K562 (cell line): Measurements from ENCODE around the gene ATP5MG. TPM values are rescaled to one million over a fixed set of nuclear protein-coding genes. Genes with fewer than 3 reads are reported as not detected.
A peak's percentile ranks its signal among the peaks of the same experiment; 100 is the strongest.

Source experiments
- ATAC-seq: fragments of 200-7000 bp; cut with Tn5 transposase; 3 replicates; pipeline ENCODE4 v1.9.1; 2020; ENCODE audit warnings: moderate library complexity
- BruUV-seq: library from RNA; stranded (reverse); fragments of 400-500 nt; replicated peaks from 2 replicates; lab custom pipeline; 2021; lab: Mats Ljungman, UMichigan
- CTCF ChIA-PET: fragments of 300-600 bp; formaldehyde crosslinking; extraction: SDS; loops from one replicate; lab custom pipeline; 2021; ENCODE audit warnings: low intra/inter-chr PET ratio; lab: Yijun Ruan, JAX
- POLR2A ChIA-PET: fragments of 300-600, 350-650 bp; sonication (Branson Sonifier 250); formaldehyde crosslinking; extraction: SDS; loops from one replicate; lab custom pipeline; 2021; ENCODE audit warnings: antibody characterized with exemption, inconsistent platforms; lab: Yijun Ruan, JAX
- DNase-seq, 4 experiments: peaks; one replicate each; pipeline versions ENCODE4 v3.0.0 to v3.0.0-alpha.2; 2011 to 2018; ENCODE audit warnings: low spot score in 3 of 4, mixed read lengths in 3 of 4; ENCODE audit errors: extremely low read depth in 1 of 4
- FAIRE-seq: peaks from 2 replicates; lab custom pipeline; 2011; peaks lifted over from hg19 to GRCh38; lab: Jason Lieb, UNC
- H2AFZ ChIP-seq: 2 replicates; pipeline ENCODE4 v1.6.0; 2011; ENCODE audit warnings: low read depth, low read length, control low read depth, inconsistent platforms
- H3K27ac ChIP-seq: fragments of 200-600 bp; 3 replicates; pipeline ENCODE4 v1.8.0; 2011; ENCODE audit warnings: low read depth, mild to moderate bottlenecking, control low read depth, inconsistent platforms, low read length, moderate library complexity, mixed read lengths; ENCODE audit errors: extremely low read depth
- H3K27me3 ChIP-seq, 2 experiments: fragments of 300-600 bp in 1 of 2; 2 replicates in 1 of 2; 3 replicates in 1 of 2; pipeline versions ENCODE4 v1.6.0 to v1.8.0; 2011; ENCODE audit warnings: inconsistent platforms in 2 of 2, low read length in 2 of 2, mild to moderate bottlenecking in 1 of 2, mixed read lengths in 1 of 2, moderate library complexity in 1 of 2; ENCODE audit not compliant: control insufficient read depth in 2 of 2, insufficient read depth in 2 of 2
- H3K36me3 ChIP-seq: fragments of 300-600 bp; 3 replicates; pipeline ENCODE4 v1.8.0; 2011; ENCODE audit warnings: mild to moderate bottlenecking, low read length, inconsistent platforms; ENCODE audit not compliant: control insufficient read depth, insufficient read depth
- H3K4me1 ChIP-seq, 2 experiments: fragments of 200-600 bp in 1 of 2; replicated peaks in 1 of 2; 2 replicates in 1 of 2; 3 replicates in 1 of 2; pipeline versions ENCODE4 v1.5.1 to v1.8.0; 2011; ENCODE audit warnings: inconsistent platforms in 2 of 2, low read length in 2 of 2, mild to moderate bottlenecking in 1 of 2, mixed read lengths in 1 of 2, moderate library complexity in 1 of 2; ENCODE audit not compliant: control insufficient read depth in 2 of 2, insufficient read depth in 2 of 2
- H3K4me2 ChIP-seq: 2 replicates; pipeline ENCODE4 v1.6.1; 2011; ENCODE audit warnings: low read length, control low read depth, inconsistent platforms, mixed read lengths; ENCODE audit not compliant: insufficient read depth
- H3K4me3 ChIP-seq: fragments of 200-600 bp; sonication (generic), shearing (Covaris generic); 2 replicates; pipeline ENCODE4 v1.5.1; 2016; ENCODE audit warnings: control low read depth, inconsistent platforms
- H3K79me2 ChIP-seq: fragments of 200-600 bp; 3 replicates; pipeline ENCODE4 v1.8.0; 2011; ENCODE audit warnings: low read length, inconsistent platforms; ENCODE audit not compliant: control insufficient read depth, insufficient read depth
- H3K9ac ChIP-seq, 2 experiments: 2 replicates each; pipeline versions ENCODE4 v1.6.0 to v1.6.1; 2011; ENCODE audit warnings: low read depth in 2 of 2, low read length in 2 of 2, control low read depth in 1 of 2, inconsistent platforms in 1 of 2, mild to moderate bottlenecking in 1 of 2, mixed read lengths in 1 of 2; ENCODE audit not compliant: insufficient read depth in 1 of 2
- H3K9me1 ChIP-seq: one replicate; pipeline ENCODE4 v1.6.0; 2011; ENCODE audit warnings: inconsistent platforms, mild to moderate bottlenecking, low read length, moderate library complexity; ENCODE audit not compliant: control insufficient read depth, insufficient read depth
- H3K9me3 ChIP-seq: replicated peaks from 2 replicates; pipeline ENCODE4 v1.5.1; 2011; ENCODE audit warnings: low read depth, low read length, inconsistent platforms; ENCODE audit not compliant: control insufficient read depth, insufficient read depth
- H4K20me1 ChIP-seq: replicated peaks from 2 replicates; pipeline ENCODE4 v1.6.1; 2011; ENCODE audit warnings: low read length, inconsistent platforms, mixed read lengths; ENCODE audit not compliant: control insufficient read depth, insufficient read depth
- AFF4 ChIP-seq: sonication (generic); formaldehyde crosslinking; IDR thresholded peaks from 2 replicates; pipeline ENCODE4 v1.8.0; 2023; ENCODE audit warnings: mild to moderate bottlenecking, missing genetic modification reagents
- EZH2 ChIP-seq: IDR thresholded peaks from 2 replicates; pipeline ENCODE4 v1.6.1; 2012; ENCODE audit warnings: low read depth, mild to moderate bottlenecking, inconsistent platforms, low read length, borderline replicate concordance
- ZNF41 ChIP-seq: fragments of 250-450 bp; sonication (Bioruptor Pico); conservative IDR thresholded peaks from 2 replicates; pipeline ENCODE4 v1.4.0; 2020; ENCODE audit warnings: mild to moderate bottlenecking
- WGBS: fragments of 100-300 bp; shearing (Covaris generic); methylation state at CpG from one replicate; pipeline ENCODE4 v1.1.6; 2016; ENCODE audit warnings: low coverage, mixed read lengths; ENCODE audit not compliant: insufficient coverage; ENCODE audit errors: missing lambda C conversion rate; 5-methylcytosine and 5-hydroxymethylcytosine counted together
- in situ Hi-C: fragments of 300-500 bp; cut with MboI; formaldehyde crosslinking; loops from 4 replicates; pipeline ENCODE4 v1.15.0; 2018; ENCODE audit warnings: inconsistent platforms, mixed read lengths
- intact Hi-C: fragments of 100-400 bp; cut with micrococcal nuclease; formaldehyde crosslinking; loops from 2 replicates; pipeline ENCODE4 v1.14.2; 2022
- polyA plus RNA-seq, 8 experiments: library from polyadenylated mRNA; depleted of rRNA in 4 of 8; stranded (reverse) in 5 of 8; unstranded in 3 of 8; fragments of >200 nt; fragmentation: Nextera tagmentation in 2 of 8; fragmentation: Illumina TruSeq in 1 of 8; extraction: Ambion mirVana in 2 of 8; extraction: Trizol in 1 of 8; gene quantifications; 2 replicates each; pipeline versions ENCODE4 v1.2.1 to v1.2.3, GENCODE V29; 2011 to 2014; ENCODE audit warnings: inconsistent platforms in 1 of 8, missing spikeins in 1 of 8
- total RNA-seq, 7 experiments: library from RNA; depleted of rRNA in 6 of 7; stranded (reverse); fragments of >200 nt in 6 of 7; fragmentation: Illumina TruSeq in 2 of 7; extraction: Trizol in 2 of 7; gene quantifications; 2 replicates each; pipeline versions ENCODE4 v1.2.1 to v1.2.3, GENCODE V29; 2011 to 2021; ENCODE audit warnings: low replicate concordance in 1 of 7
- TF ChIP-seq, protein P1 (sequence below), 3 experiments: IDR thresholded peaks in 2 of 3; conservative IDR thresholded peaks in 1 of 3; 2 replicates each; pipeline ENCODE4 v1.5.1; 2011 to 2012; ENCODE audit warnings: low read length in 3 of 3, mild to moderate bottlenecking in 3 of 3, control low read depth in 2 of 3, improper control_type of control experiment in 1 of 3, inconsistent platforms in 1 of 3, low read depth in 1 of 3, mixed read lengths in 1 of 3, moderate library complexity in 1 of 3; ENCODE audit not compliant: insufficient read depth in 2 of 3

The ATP5MG gene
- total and polyA plus RNA-seq, 9 of the 15 experiments (the other 6 are each of a cell fraction or from before 2014, with no cell fraction given) = 301 to 2,138 (median 434) TPM

GRCh38 chr11:118406599-118407166, 5.3 kb downstream of the ATP5MG start:
- H3K27me3 ChIP-seq = no peaks in the 10 kb centered on the region
- ATAC-seq (no peak), DNase-seq (no peak), FAIRE-seq (peak; percentile 19)
- H4K20me1 ChIP-seq = peaks cover 10% of the 10 kb centered on the region; the same call in 1 of the 2 replicates
- H3K9ac ChIP-seq = no peak overlapping the region
- peaks cover 71% of the 10 kb centered on the region for H3K36me3 ChIP-seq
- no TSS peak for BruUV-seq
- peaks cover 67% of the 10 kb centered on the region for H3K79me2 ChIP-seq
- H2AFZ ChIP-seq = no peak overlapping the region
- POLR2A ChIA-PET = no interaction called here
- WGBS = 94% methylated on average over 7 of the region's 7 CpGs
- in situ Hi-C loops = no loop called here
- H3K9me1 ChIP-seq = no peaks in the 10 kb centered on the region
- no peak overlapping the region for H3K27ac ChIP-seq
- no peak for TF ChIP-seq ZNF41 (CRISPR knock-in tag)
- TF ChIP-seq EZH2 = no peak
- TF ChIP-seq, protein P1, sequence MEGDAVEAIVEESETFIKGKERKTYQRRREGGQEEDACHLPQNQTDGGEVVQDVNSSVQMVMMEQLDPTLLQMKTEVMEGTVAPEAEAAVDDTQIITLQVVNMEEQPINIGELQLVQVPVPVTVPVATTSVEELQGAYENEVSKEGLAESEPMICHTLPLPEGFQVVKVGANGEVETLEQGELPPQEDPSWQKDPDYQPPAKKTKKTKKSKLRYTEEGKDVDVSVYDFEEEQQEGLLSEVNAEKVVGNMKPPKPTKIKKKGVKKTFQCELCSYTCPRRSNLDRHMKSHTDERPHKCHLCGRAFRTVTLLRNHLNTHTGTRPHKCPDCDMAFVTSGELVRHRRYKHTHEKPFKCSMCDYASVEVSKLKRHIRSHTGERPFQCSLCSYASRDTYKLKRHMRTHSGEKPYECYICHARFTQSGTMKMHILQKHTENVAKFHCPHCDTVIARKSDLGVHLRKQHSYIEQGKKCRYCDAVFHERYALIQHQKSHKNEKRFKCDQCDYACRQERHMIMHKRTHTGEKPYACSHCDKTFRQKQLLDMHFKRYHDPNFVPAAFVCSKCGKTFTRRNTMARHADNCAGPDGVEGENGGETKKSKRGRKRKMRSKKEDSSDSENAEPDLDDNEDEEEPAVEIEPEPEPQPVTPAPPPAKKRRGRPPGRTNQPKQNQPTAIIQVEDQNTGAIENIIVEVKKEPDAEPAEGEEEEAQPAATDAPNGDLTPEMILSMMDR (IDR thresholded peaks at IDR 0.05 in 2 of 3, conservative IDR thresholded peaks at IDR 0.05 in 1 of 3; ENCODE audit: insufficient read depth in 2 of 3, low read depth in 1 of 3, low read length in 3 of 3) = no peak
- no peak for TF ChIP-seq AFF4 (CRISPR knock-in tag)
- H3K4me3 ChIP-seq = no peak overlapping the region
- intact Hi-C loops = loop anchor here (10.0 kb wide), 1 partner anchor 158 kb away; the partner anchor contains the start of gene IFT46
- H3K4me2 ChIP-seq = no peak overlapping the region
- H3K4me1 ChIP-seq = peaks cover 0 to 11% of the 10 kb centered on the region in 2 experiments; a peak in 4 of 5 replicates
- CTCF ChIA-PET = no interaction called here
- no peaks in the 10 kb centered on the region for H3K9me3 ChIP-seq
